Omental fat pad (tissue), 4 donors: Measurements from ENCODE around the gene ADAM12. TPM values are rescaled to one million over a fixed set of nuclear protein-coding genes. Genes with fewer than 3 reads are reported as not detected.

ENCODE experiments used
- ATAC-seq: fragments of 150-250 bp; one replicate; pipeline ENCODE4 v1.9.1; 2016; ENCODE audit warnings: mild to moderate bottlenecking, moderate library complexity; ENCODE audit not compliant: low FRiP score
- DNase-seq: peaks from one replicate; pipeline ENCODE4 v3.0.0-alpha.2; 2019; ENCODE audit warnings: low spot score
- CTCF ChIP-seq, 3 donors: fragments of 450-650 bp; IDR thresholded peaks; one replicate each; pipeline ENCODE4 v1.5.1; 2016 to 2017; ENCODE audit warnings: antibody characterized with exemption in 3 of 3, mild to moderate bottlenecking in 3 of 3, moderate library complexity in 2 of 3
- total RNA-seq, 4 donors: library from RNA; depleted of rRNA; stranded (reverse); fragments of >200 nt; gene quantifications; one replicate each; pipeline ENCODE4 v1.1.0, GENCODE V29; 2016

The ADAM12 gene
- total RNA-seq, 4 donors from 2014 or later = 4.9 to 24.4 (median 10.9) TPM

GRCh38 chr10:126309228-126309883 lies 78.9 kb downstream of the ADAM12 start:
- ATAC-seq (no peak), DNase-seq (no peak)
- TF ChIP-seq CTCF (IDR thresholded peaks at IDR 0.05) = no peak

GRCh38 chr10:126302826-126303665 lies 85.2 kb downstream of the ADAM12 start:
- DNase-seq = no peak
- TF ChIP-seq CTCF (IDR thresholded peaks at IDR 0.05) = no peak

DNA sequence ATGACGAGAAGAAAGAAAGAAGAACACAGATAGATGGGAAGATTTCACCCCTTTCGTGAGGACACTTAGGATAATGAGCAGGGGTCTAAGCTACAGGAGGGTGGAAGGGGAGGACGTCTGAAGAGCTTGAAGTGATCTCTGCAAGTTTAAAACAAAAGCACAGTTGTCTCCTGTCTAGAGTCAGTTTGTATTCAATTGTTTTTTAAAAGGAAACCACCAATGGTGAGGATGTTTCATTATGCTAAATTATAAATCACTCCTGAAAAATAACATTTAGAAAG lies 85.9 kb downstream of the ADAM12 start:
- no peak for TF ChIP-seq CTCF (IDR thresholded peaks at IDR 0.05)
- no peak for ATAC-seq
- no peak for DNase-seq

More at GRCh38 chr10:126302826-126303665, 85.2 kb downstream of the ADAM12 start:
- no peak for ATAC-seq

GRCh38 chr10:126301701-126302475 lies 86.4 kb downstream of the ADAM12 start:
- ATAC-seq (no peak), DNase-seq (no peak)
- no peak for TF ChIP-seq CTCF (IDR thresholded peaks at IDR 0.05)

DNA sequence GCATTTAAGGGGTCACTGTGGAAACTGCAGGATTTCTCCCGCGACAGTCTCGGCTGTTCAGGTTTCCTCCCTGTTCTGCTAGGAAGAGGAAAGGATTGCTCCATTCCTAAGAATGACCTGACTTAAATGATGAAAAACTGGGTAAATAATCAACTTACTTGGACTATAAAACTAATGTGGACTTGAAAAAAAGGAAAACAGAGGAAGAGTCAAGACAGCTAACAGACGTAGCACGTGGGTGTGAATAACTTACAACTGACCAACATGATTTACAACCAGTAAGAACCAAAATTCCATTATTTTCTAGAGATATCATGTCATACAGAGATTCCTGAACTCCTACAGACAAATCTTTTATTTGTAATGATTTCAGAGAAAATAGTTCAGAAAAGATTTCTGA lies 93.8 kb downstream of the ADAM12 start:
- no peak for DNase-seq
- no peak for TF ChIP-seq CTCF (IDR thresholded peaks at IDR 0.05)
- no peak for ATAC-seq

DNA sequence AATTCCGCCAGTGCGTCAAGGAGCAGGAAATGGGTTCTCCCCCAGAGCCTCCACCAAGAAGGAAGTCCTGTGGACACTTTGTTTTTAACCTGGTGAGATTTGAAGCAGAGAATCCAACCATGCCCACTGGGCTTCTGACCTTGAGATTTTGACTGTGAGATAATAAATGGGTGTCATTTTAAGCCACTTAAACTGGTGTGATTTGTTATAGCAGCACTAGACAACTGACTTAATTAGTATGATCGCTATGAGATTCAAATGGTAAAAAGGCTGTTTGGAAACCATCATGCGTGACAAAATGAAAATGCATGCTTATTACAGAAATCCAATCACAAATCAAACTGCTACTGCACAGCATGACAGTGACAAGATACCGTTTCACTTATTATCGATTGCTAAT lies 98.0 kb downstream of the ADAM12 start:
- DNase-seq = no peak
- no peak for TF ChIP-seq CTCF (IDR thresholded peaks at IDR 0.05)
- ATAC-seq = no peak
